ENCODE measurements around the gene IRS2. TPM values are rescaled to one million over a fixed set of nuclear protein-coding genes. Genes with fewer than 3 reads are reported as not detected.

The IRS2 gene
- total RNA-seq, 2 experiments from 2014 or later = 0.63 to 2.7 TPM

DNA sequence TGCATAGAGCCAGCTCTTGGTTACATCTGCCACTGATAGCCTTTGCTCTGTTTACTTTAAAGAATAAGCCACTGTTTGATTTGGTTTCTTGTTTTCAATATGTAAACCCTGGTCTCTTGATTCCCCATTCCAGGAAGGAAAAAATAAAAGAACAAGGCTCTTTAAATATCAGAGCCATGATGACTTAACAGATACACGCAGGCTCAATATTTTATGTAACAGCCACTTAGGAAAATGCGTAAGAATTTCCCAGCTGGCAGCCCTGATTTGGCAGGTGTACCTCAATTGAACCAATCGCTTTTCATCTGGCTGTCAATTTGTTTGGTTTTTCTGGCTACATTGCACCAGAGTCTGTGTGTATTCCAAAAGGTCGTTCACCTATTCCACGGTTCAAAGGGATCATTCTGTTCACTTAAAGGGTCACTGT, 65.6 kb downstream of the IRS2 start:
- H2AFZ ChIP-seq (ENCODE audit: low read length) = no peak overlapping the region
- H3K9me2 ChIP-seq (ENCODE audit: insufficient read depth, low read length) = no peaks in the 10 kb centered on the region
- H4K20me1 ChIP-seq (ENCODE audit: insufficient read depth, low read length) = no peaks in the 10 kb centered on the region
- BruUV-seq (replicated peaks) = no TSS peak
- intact Hi-C loops (cut with micrococcal nuclease; ENCODE audit: unreplicated experiment) = no loop called here
- H3K79me2 ChIP-seq (ENCODE audit: insufficient read depth, low read depth, low read length) = no peaks in the 10 kb centered on the region
- no peak overlapping the region for H3K4me3 ChIP-seq (ENCODE audit: low read depth, low read length, poor library complexity, severe bottlenecking)
- H3K27ac ChIP-seq (ENCODE audit: low read depth, low read length, poor library complexity, severe bottlenecking) = no peak overlapping the region
- CTCF ChIA-PET (ENCODE audit: unreplicated experiment) = no interaction called here
- DNase-seq (ENCODE audit: low spot score) = no peak
- H3K4me1 ChIP-seq (ENCODE audit: insufficient read depth, low read length, poor library complexity, severe bottlenecking) = no peaks in the 10 kb centered on the region
- H3K4me2 ChIP-seq (ENCODE audit: low read length) = no peak overlapping the region
- POLR2A ChIA-PET = no interaction called here
- H3K36me3 ChIP-seq (ENCODE audit: insufficient read depth, low read length) = no peaks in the 10 kb centered on the region
- no peaks in the 10 kb centered on the region for H3K9me3 ChIP-seq (ENCODE audit: low read length)
- TF ChIP-seq EZH2phosphoT487 (IDR thresholded peaks at IDR 0.05; ENCODE audit: borderline replicate concordance, low read depth, low read length) (no peak), CTCF (conservative IDR thresholded peaks at IDR 0.05; ENCODE audit: low read length) (no peak)

DNA sequence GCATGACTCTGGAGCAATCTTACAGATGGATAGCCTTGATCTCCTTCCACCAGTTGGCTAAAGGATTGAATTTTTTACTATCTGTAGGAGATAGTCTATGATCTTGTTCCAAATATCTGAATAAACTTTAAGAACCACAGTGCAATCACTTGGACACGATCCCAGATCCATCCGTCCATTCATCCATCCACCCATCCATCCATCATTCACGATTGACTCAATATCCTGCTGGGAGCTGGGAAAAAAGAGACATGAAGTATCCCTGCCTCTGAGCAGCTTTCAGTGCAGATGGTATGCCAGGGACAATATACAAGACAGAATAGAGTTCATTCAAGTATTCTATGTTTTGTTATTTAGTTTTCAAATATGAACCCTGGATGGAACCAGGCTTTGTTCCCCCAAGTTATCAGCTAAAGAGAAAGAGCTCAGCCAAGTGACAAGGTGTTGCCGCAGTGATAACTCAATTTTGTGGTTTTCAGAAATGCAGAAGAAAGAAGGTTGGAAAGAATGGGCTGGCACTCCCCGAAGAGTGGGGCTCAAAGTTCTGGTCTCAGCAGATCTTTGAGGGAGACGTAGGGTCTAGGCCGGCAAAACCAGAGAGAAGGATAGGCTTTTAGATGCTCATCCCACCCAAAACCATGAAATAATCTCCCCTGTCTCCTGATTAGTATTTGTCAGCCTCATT, 66.3 kb downstream of the IRS2 start:
- H3K4me3 ChIP-seq (ENCODE audit: low read depth, low read length, poor library complexity, severe bottlenecking) = no peak overlapping the region
- H3K9me3 ChIP-seq (ENCODE audit: low read length) = no peaks in the 10 kb centered on the region
- no peaks in the 10 kb centered on the region for H3K79me2 ChIP-seq (ENCODE audit: insufficient read depth, low read depth, low read length)
- BruUV-seq (replicated peaks) = no TSS peak
- no peaks in the 10 kb centered on the region for H3K9me2 ChIP-seq (ENCODE audit: insufficient read depth, low read length)
- no peak overlapping the region for H3K27ac ChIP-seq (ENCODE audit: low read depth, low read length, poor library complexity, severe bottlenecking)
- TF ChIP-seq EZH2phosphoT487 (IDR thresholded peaks at IDR 0.05; ENCODE audit: borderline replicate concordance, low read depth, low read length) = no peak
- TF ChIP-seq CTCF (conservative IDR thresholded peaks at IDR 0.05; ENCODE audit: low read length) = no peak
- ChIA-PET POLR2A (no interaction called here), CTCF (ENCODE audit: unreplicated experiment) (no interaction called here)
- no peak for DNase-seq (ENCODE audit: low spot score)
- no peak overlapping the region for H3K4me2 ChIP-seq (ENCODE audit: low read length)
- no peaks in the 10 kb centered on the region for H3K36me3 ChIP-seq (ENCODE audit: insufficient read depth, low read length)
- H3K4me1 ChIP-seq (ENCODE audit: insufficient read depth, low read length, poor library complexity, severe bottlenecking) = no peaks in the 10 kb centered on the region
- H2AFZ ChIP-seq (ENCODE audit: low read length) = no peak overlapping the region
- intact Hi-C loops (cut with micrococcal nuclease; ENCODE audit: unreplicated experiment) = no loop called here
- H4K20me1 ChIP-seq (ENCODE audit: insufficient read depth, low read length) = no peaks in the 10 kb centered on the region

GRCh38 chr13:109718726-109719125, 67.7 kb downstream of the IRS2 start:
- H4K20me1 ChIP-seq (ENCODE audit: insufficient read depth, low read length) = no peaks in the 10 kb centered on the region
- no peak overlapping the region for H3K4me2 ChIP-seq (ENCODE audit: low read length)
- no peaks in the 10 kb centered on the region for H3K9me3 ChIP-seq (ENCODE audit: low read length)
- no peak overlapping the region for H2AFZ ChIP-seq (ENCODE audit: low read length)
- H3K36me3 ChIP-seq (ENCODE audit: insufficient read depth, low read length) = no peaks in the 10 kb centered on the region
- H3K4me1 ChIP-seq (ENCODE audit: insufficient read depth, low read length, poor library complexity, severe bottlenecking) = no peaks in the 10 kb centered on the region
- BruUV-seq (replicated peaks) = no TSS peak
- TF ChIP-seq CTCF (conservative IDR thresholded peaks at IDR 0.05; ENCODE audit: low read length) (no peak), EZH2phosphoT487 (IDR thresholded peaks at IDR 0.05; ENCODE audit: borderline replicate concordance, low read depth, low read length) (no peak)
- no peak overlapping the region for H3K4me3 ChIP-seq (ENCODE audit: low read depth, low read length, poor library complexity, severe bottlenecking)
- POLR2A ChIA-PET = no interaction called here
- no peak for DNase-seq (ENCODE audit: low spot score)
- intact Hi-C loops (cut with micrococcal nuclease; ENCODE audit: unreplicated experiment) = no loop called here
- CTCF ChIA-PET (ENCODE audit: unreplicated experiment) = no interaction called here
- no peak overlapping the region for H3K27ac ChIP-seq (ENCODE audit: low read depth, low read length, poor library complexity, severe bottlenecking)
- no peaks in the 10 kb centered on the region for H3K79me2 ChIP-seq (ENCODE audit: insufficient read depth, low read depth, low read length)
- H3K9me2 ChIP-seq (ENCODE audit: insufficient read depth, low read length) = no peaks in the 10 kb centered on the region

Measured in OCI-LY7 (cell line).